ENCODE measurements around the gene UBE2E3. TPM values are rescaled to one million over a fixed set of nuclear protein-coding genes. Genes with fewer than 3 reads are reported as not detected.

UBE2E3 gene
- total RNA-seq, 5 donors from 2014 or later (not counting 1 experiment from before 2014, with no cell fraction given), result 21.2 to 25.2 (median 21.3) TPM

GRCh38 chr2:180980943-180981911 lies 822 bp downstream of the UBE2E3 start:
- Mint-ChIP-seq H3K4me1 (peaks cover 36 to 54% (median 53%) of the 10 kb centered on the region in 3 donors), H3K9me3 (no peaks in the 10 kb centered on the region), H3K27ac (peak overlapping the region; percentile 93 to 96), H3K36me3 (peaks cover 16% of the 10 kb centered on the region), H3K4me3 (peak overlapping the region; percentile 95 to 98 (median 96)), H3K27me3 (no peaks in the 10 kb centered on the region)
- Histone ChIP-seq H3K9me3 (no peaks in the 10 kb centered on the region), H3K27me3 (replicated peaks in 1 of 2; ENCODE audit: control insufficient read depth in 2 of 2, extremely low read depth in 1 of 2, insufficient read depth in 2 of 2, low read length in 1 of 2) (no peaks in the 10 kb centered on the region), H3K4me1 (ENCODE audit: control insufficient read depth in 1 of 2, extremely low read depth in 1 of 2, insufficient read depth in 2 of 2, low read length in 2 of 2) (peaks cover 15 to 25% of the 10 kb centered on the region in 2 experiments), H3K4me3 (ENCODE audit: control insufficient read depth in 1 of 2, extremely low read depth in 1 of 2, low read length in 1 of 2) (peak overlapping the region; percentile 68 to 96), H3K27ac (ENCODE audit: low read length) (peak overlapping the region; percentile 50), H3K36me3 (ENCODE audit: control insufficient read depth in 2 of 2, extremely low read depth in 1 of 2, insufficient read depth in 1 of 2, low read length in 1 of 2) (no peaks in the 10 kb centered on the region)
- peak in 17 of 35 experiments; percentile 2 to 49 (median 11) for DNase-seq
- peak; percentile 7 to 15 (median 9) for ATAC-seq (replicated peaks in 1 of 4)
- CTCF ChIA-PET, result interaction anchor here (0.5 to 2.0 kb wide), 13 partner anchors 12 to 627 kb away, joined by 3 to 9 read pairs (median 4); no protein-coding TSS in a partner anchor
- POLR2A ChIA-PET, result interaction anchor here (0.6 kb wide), 2 partner anchors 89 to 104 kb away, joined by 4 to 8 read pairs; no protein-coding TSS in a partner anchor
- under 1% methylated on average over 46 of the region's 81 CpGs for WGBS (ENCODE audit: insufficient coverage)

- DNase-seq (peak in 22 of 35 experiments; percentile 3 to 67 (median 19)), ATAC-seq (replicated peaks in 1 of 4) (peak in 3 of 4 experiments; percentile 28 to 53 (median 31))
- H3K9me3 ChIP-seq, result no peaks in the 10 kb centered on the region
- H3K36me3 Mint-ChIP-seq, result peaks cover 16% of the 10 kb centered on the region
- peaks cover 15 to 25% of the 10 kb centered on the region in 2 experiments for H3K4me1 ChIP-seq (ENCODE audit: control insufficient read depth in 1 of 2, extremely low read depth in 1 of 2, insufficient read depth in 2 of 2, low read length in 2 of 2)
- no peak overlapping the region for H3K27ac Mint-ChIP-seq
- no peaks in the 10 kb centered on the region for H3K36me3 ChIP-seq (ENCODE audit: control insufficient read depth in 2 of 2, extremely low read depth in 1 of 2, insufficient read depth in 1 of 2, low read length in 1 of 2)
- H3K4me3 Mint-ChIP-seq, result peak overlapping the region in 1 of 3 donors; percentile 41
- ChIA-PET CTCF (interaction anchor here (0.6 to 1.7 kb wide), 8 partner anchors 8 to 75 kb away, joined by 3 to 12 read pairs (median 4); no protein-coding TSS in a partner anchor), POLR2A (interaction anchor here in 1 of 2 donors (0.9 kb wide), 1 partner anchor 860 kb away, joined by 3 read pairs; no protein-coding TSS in a partner anchor)
- no peaks in the 10 kb centered on the region for H3K27me3 ChIP-seq (replicated peaks in 1 of 2; ENCODE audit: control insufficient read depth in 2 of 2, extremely low read depth in 1 of 2, insufficient read depth in 2 of 2, low read length in 1 of 2)
- H3K27ac ChIP-seq (ENCODE audit: low read length), result no peak overlapping the region
- H3K9me3 Mint-ChIP-seq, result no peaks in the 10 kb centered on the region
- H3K27me3 Mint-ChIP-seq, result no peaks in the 10 kb centered on the region
- peaks cover 36 to 60% (median 57%) of the 10 kb centered on the region in 3 donors for H3K4me1 Mint-ChIP-seq
- no peak overlapping the region for H3K4me3 ChIP-seq (ENCODE audit: control insufficient read depth in 1 of 2, extremely low read depth in 1 of 2, low read length in 1 of 2)
Observed at GRCh38 chr2:180983468-180984242, 3.2 kb downstream of the UBE2E3 start.

- Mint-ChIP-seq H3K27ac (no peak overlapping the region), H3K9me3 (no peaks in the 10 kb centered on the region), H3K36me3 (peaks cover 26% of the 10 kb centered on the region), H3K4me3 (no peak overlapping the region), H3K4me1 (peaks cover 41 to 59% (median 54%) of the 10 kb centered on the region in 3 donors), H3K27me3 (no peaks in the 10 kb centered on the region)
- Histone ChIP-seq H3K4me1 (ENCODE audit: control insufficient read depth in 1 of 2, extremely low read depth in 1 of 2, insufficient read depth in 2 of 2, low read length in 2 of 2) (peaks cover 7 to 20% of the 10 kb centered on the region in 2 experiments), H3K4me3 (ENCODE audit: control insufficient read depth in 1 of 2, extremely low read depth in 1 of 2, low read length in 1 of 2) (no peak overlapping the region), H3K36me3 (ENCODE audit: control insufficient read depth in 2 of 2, extremely low read depth in 1 of 2, insufficient read depth in 1 of 2, low read length in 1 of 2) (no peaks in the 10 kb centered on the region), H3K9me3 (no peaks in the 10 kb centered on the region), H3K27me3 (replicated peaks in 1 of 2; ENCODE audit: control insufficient read depth in 2 of 2, extremely low read depth in 1 of 2, insufficient read depth in 2 of 2, low read length in 1 of 2) (no peaks in the 10 kb centered on the region), H3K27ac (ENCODE audit: low read length) (no peak overlapping the region)
- POLR2A ChIA-PET, result no interaction called here
- no CpG with 5 or more reads among the region's 2 CpGs for WGBS (ENCODE audit: insufficient coverage)
- CTCF ChIA-PET, result no interaction called here
- ATAC-seq (replicated peaks in 1 of 4) (no peak), DNase-seq (no peak)
Observed at GRCh38 chr2:180985771-180986395, 5.5 kb downstream of the UBE2E3 start.

- Histone ChIP-seq H3K4me1 (ENCODE audit: control insufficient read depth in 1 of 2, extremely low read depth in 1 of 2, insufficient read depth in 2 of 2, low read length in 2 of 2) (peaks cover under 1 to 16% of the 10 kb centered on the region in 2 experiments), H3K27me3 (replicated peaks in 1 of 2; ENCODE audit: control insufficient read depth in 2 of 2, extremely low read depth in 1 of 2, insufficient read depth in 2 of 2, low read length in 1 of 2) (no peaks in the 10 kb centered on the region), H3K27ac (ENCODE audit: low read length) (no peak overlapping the region), H3K4me3 (ENCODE audit: control insufficient read depth in 1 of 2, extremely low read depth in 1 of 2, low read length in 1 of 2) (no peak overlapping the region), H3K9me3 (no peaks in the 10 kb centered on the region), H3K36me3 (ENCODE audit: control insufficient read depth in 2 of 2, extremely low read depth in 1 of 2, insufficient read depth in 1 of 2, low read length in 1 of 2) (no peaks in the 10 kb centered on the region)
- CTCF ChIA-PET, result no interaction called here
- Mint-ChIP-seq H3K27me3 (no peaks in the 10 kb centered on the region), H3K4me3 (no peak overlapping the region), H3K27ac (no peak overlapping the region), H3K9me3 (no peaks in the 10 kb centered on the region), H3K36me3 (peaks cover 39% of the 10 kb centered on the region), H3K4me1 (peaks cover 32 to 54% (median 46%) of the 10 kb centered on the region in 3 donors)
- POLR2A ChIA-PET, result no interaction called here
- no peak for ATAC-seq (replicated peaks in 1 of 4)
- WGBS (ENCODE audit: insufficient coverage), result no CpG with 5 or more reads among the region's 2 CpGs
- no peak for DNase-seq
Observed at GRCh38 chr2:180987146-180987545, 6.7 kb downstream of the UBE2E3 start.

- ATAC-seq (replicated peaks in 1 of 4), result no peak
- DNase-seq, result no peak
- Mint-ChIP-seq H3K27ac (no peak overlapping the region), H3K36me3 (peaks cover 41% of the 10 kb centered on the region), H3K27me3 (no peaks in the 10 kb centered on the region), H3K4me3 (no peak overlapping the region), H3K9me3 (no peaks in the 10 kb centered on the region), H3K4me1 (peaks cover 10 to 38% (median 23%) of the 10 kb centered on the region in 3 donors)
- Histone ChIP-seq H3K9me3 (no peaks in the 10 kb centered on the region), H3K4me3 (ENCODE audit: control insufficient read depth in 1 of 2, extremely low read depth in 1 of 2, low read length in 1 of 2) (no peak overlapping the region), H3K4me1 (ENCODE audit: control insufficient read depth in 1 of 2, extremely low read depth in 1 of 2, insufficient read depth in 2 of 2, low read length in 2 of 2) (no peaks in the 10 kb centered on the region), H3K27me3 (replicated peaks in 1 of 2; ENCODE audit: control insufficient read depth in 2 of 2, extremely low read depth in 1 of 2, insufficient read depth in 2 of 2, low read length in 1 of 2) (no peaks in the 10 kb centered on the region), H3K27ac (ENCODE audit: low read length) (no peak overlapping the region), H3K36me3 (ENCODE audit: control insufficient read depth in 2 of 2, extremely low read depth in 1 of 2, insufficient read depth in 1 of 2, low read length in 1 of 2) (peaks cover 0 to 3% of the 10 kb centered on the region in 2 donors)
- no CpG with 5 or more reads among the region's 3 CpGs for WGBS (ENCODE audit: insufficient coverage)
- CTCF ChIA-PET, result interaction anchor here in 1 of 2 donors (0.7 kb wide), 1 partner anchor 10 kb away, joined by 3 read pairs; no protein-coding TSS in a partner anchor
- POLR2A ChIA-PET, result no interaction called here
Observed at GRCh38 chr2:180990337-180990736, 9.9 kb downstream of the UBE2E3 start.
